HepG2 (cell line): ENCODE data around the gene TTN.
A peak's percentile ranks its signal among the peaks of the same experiment; 100 is the strongest.

Experiments used
- CTCF ChIP-seq: sonication (generic); formaldehyde crosslinking; IDR thresholded peaks from 2 replicates; pipeline ENCODE4 v1.5.0; 2020; ENCODE audit warnings: mild to moderate bottlenecking, missing genetic modification reagents, moderate library complexity
- DNMT1 ChIP-seq: sonication (generic); formaldehyde crosslinking; IDR thresholded peaks from 2 replicates; pipeline ENCODE4 v1.5.1; 2020; ENCODE audit warnings: mild to moderate bottlenecking, missing genetic modification reagents
- EZH2 ChIP-seq: conservative IDR thresholded peaks from 2 replicates; pipeline ENCODE4 v1.6.1; 2012; ENCODE audit warnings: mild to moderate bottlenecking, low read depth, low read length, moderate library complexity
- FIP1L1 ChIP-seq: fragments of 200-400 bp; formaldehyde crosslinking; IDR thresholded peaks from 2 replicates; pipeline ENCODE4 v1.6.1; 2018; ENCODE audit warnings: low read depth, mild to moderate bottlenecking, low read length, moderate library complexity, borderline replicate concordance; ENCODE audit not compliant: insufficient read depth
- RBAK ChIP-seq: sonication (generic); formaldehyde crosslinking; IDR thresholded peaks from 2 replicates; pipeline ENCODE4 v1.5.1; 2020; ENCODE audit warnings: mild to moderate bottlenecking, missing genetic modification reagents
- TAF15 ChIP-seq: fragments of 200-400 bp; formaldehyde crosslinking; IDR thresholded peaks from one replicate; pipeline ENCODE4 v1.6.1; 2018; ENCODE audit warnings: mild to moderate bottlenecking, low read depth, low read length; ENCODE audit not compliant: poor library complexity, severe bottlenecking
- ZNF274 ChIP-seq: sonication (generic); formaldehyde crosslinking; IDR thresholded peaks from 2 replicates; pipeline ENCODE4 v1.5.1; 2020; ENCODE audit warnings: mild to moderate bottlenecking, missing genetic modification reagents

DNA sequence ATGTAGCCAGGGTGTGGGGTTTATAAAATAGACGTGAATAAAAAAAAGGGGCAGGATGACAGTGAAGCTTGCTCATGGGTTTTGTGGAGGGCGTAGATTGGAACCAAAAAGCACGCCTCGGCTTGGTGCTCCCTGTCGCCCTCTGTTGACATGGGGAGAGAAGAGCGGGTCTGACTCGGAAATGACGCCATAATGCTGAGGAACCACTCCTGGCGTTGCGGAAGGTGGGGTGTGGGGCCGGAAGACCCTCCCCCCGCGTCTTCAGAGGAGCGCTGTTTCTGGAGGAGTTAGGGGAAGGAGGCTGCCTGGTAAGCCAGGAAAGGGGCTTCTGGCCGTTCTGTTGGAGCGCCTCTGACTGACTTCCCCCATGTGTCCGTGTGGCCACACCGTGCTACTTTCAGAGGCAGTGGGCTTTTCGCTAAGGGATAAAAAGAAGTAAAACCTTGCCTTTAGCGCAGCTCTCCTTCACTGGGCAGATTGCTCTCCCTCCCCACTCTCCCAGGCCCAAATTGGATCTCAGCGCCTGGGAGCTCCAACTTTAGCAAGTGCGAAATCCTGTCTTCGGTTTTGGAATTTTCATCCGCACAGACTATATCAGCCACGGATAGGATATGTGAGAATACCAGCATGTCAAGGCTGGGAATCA is 284.1 kb downstream of the TTN start:
- TF ChIP-seq DNMT1 (CRISPR knock-in tag) (no peak), TAF15 (no peak), RBAK (no peak), FIP1L1 (no peak), EZH2 (no peak), ZNF274 (CRISPR knock-in tag) (no peak), CTCF (CRISPR knock-in tag) (peak; percentile 87)
